ENCODE data around the gene TMEM51.

Gene TMEM51

DNA sequence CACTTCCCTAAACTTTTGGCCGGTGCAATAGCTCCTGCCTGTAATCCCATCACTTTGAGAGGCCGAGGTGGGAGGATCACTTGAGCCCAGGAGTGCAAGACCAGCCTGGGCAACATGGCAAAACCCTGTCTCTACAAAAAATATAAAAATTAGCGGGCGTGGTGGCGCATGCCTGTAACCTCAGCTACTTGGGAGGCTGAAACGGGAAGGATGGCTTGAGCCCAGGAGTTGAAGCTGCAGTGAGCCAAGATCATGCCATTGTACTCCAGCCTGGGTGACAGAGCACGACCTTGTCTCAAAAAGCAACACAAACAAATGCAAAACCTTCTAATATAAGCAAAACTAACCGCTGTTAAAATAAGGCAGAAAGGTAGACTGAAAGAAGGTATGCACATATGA, 25.9 kb downstream of the TMEM51 start:
- no peak for DNase-seq

DNA sequence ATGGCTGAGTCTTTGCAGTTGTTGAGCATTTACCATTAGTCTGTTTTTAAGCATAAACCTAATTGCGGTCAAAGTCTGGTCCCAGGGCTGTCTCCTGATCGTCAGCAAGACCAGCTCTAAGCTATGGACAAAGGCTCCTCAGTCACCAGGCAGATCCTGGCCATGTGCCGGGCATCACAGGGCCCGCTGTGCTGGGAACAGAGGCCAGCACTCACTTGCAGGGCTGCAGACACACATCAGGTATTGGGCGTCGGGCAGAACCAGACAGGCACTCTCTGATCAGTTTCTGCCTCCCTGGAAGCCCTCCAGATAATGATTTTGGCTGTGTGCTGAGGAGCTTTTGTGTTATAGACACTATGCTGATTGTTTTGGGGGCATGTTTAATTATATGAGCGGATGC, 26.6 kb downstream of the TMEM51 start:
- DNase-seq: no peak

DNA sequence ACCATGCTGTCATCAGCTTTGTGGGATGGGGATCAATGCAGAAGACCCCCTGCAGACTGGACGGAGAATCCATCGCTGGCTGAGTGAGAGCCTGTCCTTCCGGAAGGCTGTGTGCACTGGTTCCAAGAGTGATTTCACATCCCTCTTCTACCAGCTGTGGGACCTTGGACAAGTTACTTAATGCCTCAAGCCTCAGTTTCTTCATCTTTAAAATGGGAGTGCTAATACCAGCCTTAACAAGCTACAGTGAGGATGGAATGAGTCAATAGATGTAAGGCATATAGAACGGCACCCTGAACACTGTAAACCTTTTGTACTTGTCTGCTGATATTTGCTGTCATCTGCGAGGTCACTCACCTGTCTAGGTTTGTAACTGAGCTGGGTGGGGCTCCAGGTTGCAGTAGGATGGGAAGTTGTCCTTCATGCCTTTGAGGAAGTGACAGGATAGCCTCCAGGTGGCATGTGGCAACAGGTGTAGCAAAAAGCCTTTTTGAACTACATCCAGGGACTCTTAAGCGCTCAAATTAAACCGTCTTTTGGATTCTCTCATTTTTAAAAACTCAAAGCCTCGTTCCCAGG, 27.5 kb downstream of the TMEM51 start:
- DNase-seq: no peak

DNA sequence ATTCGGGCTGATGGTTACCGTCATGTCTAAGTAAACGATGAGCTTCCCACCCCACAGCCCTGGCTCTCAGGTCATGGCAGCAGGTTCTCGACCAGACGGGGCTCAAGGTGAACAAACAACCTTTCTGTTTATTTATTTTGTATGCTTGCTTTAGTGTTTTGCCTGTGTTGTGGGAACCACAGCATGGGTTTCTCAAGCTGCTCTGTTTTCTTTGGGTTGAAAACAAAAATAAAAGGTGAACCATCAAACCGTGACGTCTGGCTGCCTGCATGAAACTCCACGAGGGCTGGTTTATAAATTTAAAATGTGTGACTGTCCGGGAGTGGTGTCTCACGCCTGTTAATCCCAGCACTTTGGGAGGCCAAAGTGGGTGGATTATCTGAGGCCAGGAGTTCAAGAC, 28.0 kb downstream of the TMEM51 start:
- no peak for DNase-seq

DNA sequence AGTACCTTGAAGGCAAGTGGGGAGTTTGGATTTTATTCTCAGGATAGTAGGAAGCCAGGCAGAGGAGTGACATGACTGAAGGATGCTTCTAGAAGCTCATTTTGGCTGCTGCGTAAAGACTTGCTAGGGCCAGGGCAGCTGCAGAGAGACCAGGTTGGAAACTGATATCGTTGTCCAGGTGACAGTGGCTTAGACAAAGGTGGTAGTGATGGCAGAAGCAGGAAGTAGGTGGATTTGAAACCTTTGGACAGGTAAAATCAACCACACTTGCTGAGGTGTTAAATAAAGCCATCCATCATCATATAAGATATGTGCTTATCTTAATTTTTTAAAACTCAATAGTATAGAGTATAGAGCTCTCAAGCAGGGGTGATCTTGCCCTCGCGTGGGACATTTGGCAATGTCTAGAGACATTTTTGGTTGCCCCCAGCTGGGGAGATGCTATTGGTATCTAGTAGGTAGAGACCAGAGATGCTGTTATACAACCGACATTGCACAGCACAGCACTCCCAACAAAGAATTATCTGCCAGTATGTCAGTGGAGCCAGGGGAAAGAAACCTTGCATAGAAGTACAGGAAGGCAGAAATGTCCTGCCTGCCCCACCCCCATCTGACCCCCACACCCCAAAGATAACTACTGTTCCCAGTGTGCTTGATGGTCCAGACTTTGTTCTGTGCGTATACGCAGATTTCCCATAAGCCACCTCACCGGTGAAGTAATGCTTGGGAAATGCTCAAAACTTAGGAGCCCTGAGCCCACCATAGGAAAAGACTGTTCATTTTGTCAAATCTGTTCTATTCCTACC, 31.1 kb downstream of the TMEM51 start:
- DNase-seq: no peak

DNA sequence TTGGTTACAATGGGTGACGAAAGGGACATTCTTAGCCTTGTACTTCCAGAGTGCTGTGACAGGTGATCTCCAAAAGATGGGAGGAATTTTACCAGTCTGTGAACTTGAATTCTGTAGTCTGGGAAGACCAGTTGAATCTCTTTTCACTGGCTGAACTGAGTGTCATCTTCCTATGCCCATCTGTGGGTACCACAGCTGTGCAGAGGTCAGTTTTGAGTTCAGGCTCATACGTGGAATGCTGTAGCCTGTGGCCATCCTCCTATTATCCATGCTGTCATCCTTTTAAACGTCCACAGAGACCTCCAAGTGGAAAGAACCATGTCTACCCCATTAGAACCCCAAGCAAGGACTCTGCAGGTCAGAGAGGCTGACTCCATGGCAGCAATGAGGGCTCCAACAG, 32.1 kb downstream of the TMEM51 start:
- DNase-seq: no peak

DNA sequence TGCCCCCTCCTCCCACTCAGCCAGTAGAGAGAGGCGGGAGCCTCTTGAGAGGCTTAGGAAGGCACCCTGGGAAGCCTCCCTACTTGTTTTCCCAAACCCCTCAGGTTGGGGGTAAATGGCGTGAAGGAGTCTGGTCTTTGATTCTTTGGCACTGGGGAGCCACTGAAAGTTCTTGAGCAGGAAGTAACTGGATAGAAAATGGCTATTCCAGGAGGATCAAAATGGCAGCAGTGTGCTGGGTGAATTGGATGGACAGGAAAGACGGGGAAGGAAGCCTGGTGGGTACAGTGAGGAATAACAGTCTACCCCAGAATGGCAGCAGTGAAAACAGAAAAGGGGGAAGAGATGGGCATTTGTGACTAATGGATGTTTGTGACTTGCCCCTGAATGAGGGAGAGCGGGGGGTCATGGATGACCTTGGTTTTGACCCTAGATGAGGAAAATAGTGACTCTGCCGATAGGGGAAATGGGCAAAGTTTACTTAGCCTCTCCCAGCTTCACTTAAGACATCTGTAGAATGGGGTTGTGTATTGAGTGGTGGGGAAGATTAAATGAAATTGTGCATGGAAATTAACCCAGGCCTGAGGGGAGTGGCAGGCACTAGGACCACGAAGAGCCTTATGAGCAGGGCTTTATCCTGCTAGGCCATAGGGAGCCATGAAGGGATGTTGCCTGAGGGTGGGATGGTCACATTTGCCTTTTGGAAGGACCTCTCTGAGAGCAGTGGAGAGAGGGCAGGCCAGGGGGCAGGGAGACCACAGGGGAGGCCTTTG, 32.7 kb downstream of the TMEM51 start:
- DNase-seq: no peak

DNA sequence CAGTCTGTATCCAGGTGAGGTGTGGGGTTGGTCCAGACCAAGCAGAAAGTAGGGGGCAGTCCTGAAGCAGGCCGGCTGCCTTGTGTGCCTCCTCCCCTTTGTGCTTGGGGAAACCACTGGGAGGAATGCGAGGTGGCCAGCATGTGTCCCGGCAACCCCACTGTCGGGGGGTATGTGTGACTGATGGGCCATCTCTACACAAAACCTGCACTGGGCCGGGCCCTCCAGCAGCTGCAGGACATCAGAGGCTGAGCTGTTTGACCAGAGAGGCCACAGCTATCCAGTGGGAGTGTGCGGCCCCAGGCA, 33.3 kb downstream of the TMEM51 start:
- no peak for DNase-seq

DNA sequence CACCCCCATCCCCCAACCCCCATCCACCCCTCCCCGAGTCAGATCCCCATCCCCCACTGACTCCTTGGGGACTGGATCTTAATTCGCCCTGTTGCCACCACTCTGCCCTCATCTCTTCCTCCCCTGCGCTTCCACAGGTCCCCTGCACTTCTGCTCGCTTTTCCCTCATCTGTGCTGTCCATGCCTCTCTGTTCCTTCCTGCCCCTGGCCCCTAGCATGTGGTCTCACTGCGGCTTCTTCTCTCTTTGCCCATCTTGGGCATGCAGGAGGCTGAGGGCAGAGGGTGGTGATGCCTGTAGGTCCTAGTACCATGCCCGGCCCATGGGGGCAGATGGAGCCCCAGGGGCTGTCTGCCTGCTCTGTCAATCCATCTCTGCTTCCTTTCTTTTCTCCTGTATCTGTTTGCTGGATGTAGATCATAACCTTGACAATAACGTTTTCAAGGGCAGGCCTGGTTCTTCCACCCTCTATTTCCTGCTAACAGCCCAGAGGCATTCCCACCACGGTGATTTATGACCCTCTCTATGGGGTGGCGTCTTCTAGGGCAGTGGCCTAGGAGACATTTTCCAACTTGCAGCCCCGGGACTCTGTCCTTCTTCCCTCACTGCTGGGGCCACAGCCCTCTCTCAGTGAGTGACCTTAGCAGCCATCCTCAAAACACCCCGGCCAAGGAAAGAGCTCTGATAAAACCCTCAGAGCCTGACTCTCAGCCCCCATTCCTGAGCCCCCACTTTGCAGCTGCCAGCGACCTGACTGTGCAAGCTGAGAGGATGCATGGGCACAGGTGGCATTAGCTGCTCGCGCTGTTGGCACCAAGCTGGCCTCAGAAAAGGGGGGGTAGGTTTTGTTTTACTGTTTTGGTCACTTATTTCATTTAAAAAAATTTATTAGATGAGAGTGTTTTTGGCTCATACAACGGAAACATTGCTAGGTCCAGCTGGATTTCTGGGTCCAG, 33.9 kb downstream of the TMEM51 start:
- DNase-seq: no peak

DNA sequence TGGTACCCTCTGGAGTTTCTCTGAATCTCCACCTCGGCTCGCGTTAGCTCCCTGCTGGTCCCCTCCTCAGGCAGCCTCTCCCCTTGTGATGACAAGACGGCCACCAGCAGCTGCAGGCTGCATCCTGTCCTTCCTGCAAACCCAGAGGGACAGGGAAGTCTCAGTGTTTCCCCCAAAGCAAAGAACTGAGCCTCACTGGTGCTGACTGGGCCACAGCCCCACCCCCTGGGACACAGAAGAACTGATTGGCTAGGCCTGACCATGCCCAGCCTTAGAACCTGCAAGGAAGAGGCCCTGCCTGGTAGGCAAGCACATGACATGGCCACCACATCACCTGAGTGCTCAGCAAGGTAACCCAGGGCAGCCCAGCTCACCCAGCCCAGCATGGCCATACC, 34.6 kb downstream of the TMEM51 start:
- no peak for DNase-seq

DNA sequence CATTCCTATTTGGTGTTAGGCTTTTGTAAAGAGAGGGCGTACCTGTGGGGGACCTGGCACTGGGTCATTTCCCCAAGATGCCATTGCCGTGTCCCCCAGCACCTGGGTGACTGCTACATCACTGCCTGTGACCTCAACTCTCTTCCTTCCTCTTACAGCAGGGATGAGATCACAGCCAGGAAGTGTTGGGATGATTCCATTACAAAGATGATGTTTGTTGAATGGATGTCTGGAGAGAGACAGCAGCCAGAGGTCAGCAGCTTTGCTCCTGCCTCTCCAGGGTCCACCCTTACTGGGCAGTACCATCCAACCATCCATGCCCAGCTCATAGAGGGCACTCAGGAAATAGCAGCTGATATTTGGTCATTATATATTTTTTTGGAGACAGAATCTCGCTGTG, 35.1 kb downstream of the TMEM51 start:
- DNase-seq: no peak

DNA sequence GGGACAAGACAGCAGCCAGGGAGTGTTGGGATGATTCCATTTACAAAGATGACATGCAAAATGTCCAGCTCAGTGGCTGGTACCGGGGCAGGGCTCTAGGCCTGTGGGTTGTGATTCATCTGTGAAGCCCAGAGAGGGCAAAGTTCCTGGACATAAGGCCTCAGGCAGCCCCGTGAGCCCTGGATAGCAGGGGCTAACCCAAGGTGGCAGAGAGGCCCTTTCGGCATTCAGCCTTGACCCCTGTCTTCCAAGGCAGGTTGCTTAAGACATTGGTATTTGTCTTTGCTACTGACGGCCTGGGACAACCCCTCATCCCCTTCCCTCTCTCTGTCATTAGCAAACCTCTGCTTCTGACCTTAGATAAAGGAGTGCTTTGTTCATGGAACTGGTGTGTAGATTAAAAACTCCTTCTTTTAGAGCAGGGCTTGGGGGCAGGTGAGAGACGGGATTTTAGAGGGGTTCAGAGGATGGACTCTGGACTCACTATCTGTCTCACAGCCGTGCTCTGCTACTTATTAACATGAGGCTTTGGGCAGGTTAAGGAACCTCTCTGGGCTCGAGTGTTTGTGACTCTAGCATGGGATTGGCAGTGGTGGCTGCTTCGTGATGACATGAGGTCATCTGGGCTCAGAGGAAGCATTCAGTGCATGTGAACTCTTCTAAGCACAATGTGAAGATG, 36.3 kb downstream of the TMEM51 start:
- DNase-seq: no peak

DNA sequence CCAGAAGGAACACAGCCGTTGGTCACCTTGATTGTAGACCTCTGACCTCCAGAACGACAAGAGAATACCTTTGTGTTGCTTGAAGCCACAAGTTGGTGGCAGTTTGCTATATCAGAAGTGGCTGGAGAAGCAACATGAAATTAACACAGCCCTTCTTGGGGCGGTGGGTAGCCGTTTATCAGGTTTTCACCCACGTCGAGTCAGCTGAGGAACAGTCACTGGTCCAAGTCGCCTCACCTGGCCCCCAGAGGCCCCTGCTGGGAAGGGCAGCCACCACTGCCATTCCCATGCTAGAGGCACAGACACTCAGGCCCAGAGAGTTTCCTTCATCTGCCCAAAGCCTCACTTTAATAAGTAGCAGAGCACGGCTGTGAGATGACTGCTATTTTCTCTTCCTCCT, 37.7 kb downstream of the TMEM51 start:
- no peak for DNase-seq

DNA sequence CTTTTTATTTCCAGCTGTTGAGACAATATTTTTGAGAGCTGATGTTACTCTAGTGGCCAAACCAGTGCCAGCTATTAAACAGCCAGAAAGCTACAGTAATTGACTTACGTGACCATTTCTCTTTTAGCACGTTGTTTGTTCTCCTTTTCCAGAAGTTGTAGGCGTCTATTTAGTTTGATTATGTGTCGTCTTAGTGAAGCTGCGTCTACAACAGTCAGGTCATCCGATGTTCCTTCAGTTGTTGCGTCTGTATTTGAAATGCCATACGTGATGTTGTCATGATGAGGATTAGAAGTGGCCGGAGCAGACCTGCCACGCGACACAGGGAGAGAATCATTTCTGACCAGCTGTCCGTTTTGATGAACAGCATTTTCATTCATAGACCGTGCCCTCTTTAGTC, 38.2 kb downstream of the TMEM51 start:
- DNase-seq: no peak

DNA sequence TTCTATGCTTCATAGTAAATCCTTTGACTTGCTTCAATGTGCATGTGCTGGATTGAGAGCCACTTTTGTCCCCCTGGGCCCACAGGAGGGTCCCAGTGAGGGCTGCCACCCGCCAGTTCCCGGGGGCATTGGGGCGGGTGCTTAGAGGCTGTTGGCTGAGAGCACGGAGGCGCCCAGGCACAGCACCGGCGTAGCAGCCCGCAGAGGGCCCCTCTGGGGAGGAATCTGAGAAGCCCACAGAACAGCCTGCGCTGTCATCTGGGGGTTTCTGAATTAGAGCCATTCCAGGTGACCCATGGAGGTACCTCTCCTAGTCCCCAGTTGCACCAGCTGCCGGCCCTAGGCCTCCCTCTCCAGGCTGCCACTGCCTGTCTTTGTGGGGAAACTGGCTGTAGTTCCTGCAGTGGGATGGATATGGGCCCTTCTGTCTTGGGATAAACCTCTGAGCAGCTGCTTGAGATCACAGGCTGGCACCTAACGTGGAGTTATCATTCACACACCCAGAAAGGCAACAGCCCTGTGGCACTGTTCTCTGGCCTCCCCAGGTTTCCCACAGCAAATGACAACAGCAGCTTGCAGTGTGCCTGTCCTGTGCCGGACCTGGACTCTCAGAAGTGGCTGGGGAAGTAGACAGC, 39.5 kb downstream of the TMEM51 start:
- DNase-seq: no peak

DNA sequence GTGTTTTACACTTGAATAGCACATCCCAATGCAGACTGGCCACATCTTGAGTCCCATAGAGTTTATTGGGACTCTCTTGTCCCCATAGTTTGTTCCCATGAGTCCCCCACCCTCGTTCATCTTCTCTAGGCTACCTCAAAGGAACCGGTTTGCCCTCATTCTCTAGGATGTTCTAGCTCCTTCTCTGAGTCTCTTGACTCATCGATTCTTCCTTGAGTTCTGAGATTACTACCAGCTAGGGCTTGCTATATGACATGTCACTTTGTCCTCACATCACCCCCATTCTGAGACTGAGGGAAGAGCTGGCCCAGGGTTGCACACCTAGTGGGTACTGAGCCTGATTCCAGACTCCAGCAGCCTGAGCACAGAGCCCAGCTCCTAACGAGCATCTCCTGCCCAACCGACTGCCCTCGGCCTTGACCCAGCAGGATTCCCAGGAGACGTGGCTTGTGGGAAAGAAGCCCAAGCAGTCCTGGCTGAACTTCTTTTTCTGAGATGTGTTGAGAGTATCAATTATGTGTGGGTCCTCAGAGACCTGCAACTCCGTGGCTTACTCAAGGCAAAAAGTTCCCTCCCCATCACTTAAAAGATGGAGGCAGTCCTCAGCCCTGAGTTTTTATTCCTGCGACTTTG, 42.0 kb downstream of the TMEM51 start:
- DNase-seq: no peak

DNA sequence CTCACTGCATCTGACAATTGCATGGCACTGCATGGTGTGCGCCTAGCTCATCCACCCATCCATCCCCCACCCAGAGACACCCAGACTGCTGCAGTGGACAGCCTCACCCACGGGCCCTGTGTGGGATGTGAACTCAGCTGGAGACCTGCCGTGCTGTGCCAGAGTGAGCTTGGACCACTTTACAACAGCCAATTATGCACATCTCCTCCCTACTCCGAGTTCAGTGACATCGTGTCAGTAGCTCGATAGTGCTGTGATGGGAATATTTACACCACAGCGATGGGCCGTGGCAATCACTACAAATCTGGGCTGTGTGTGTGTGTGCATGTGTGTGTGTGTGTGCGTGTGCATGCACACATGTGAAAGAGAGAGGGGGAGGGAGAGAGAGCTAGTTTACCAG, 42.5 kb downstream of the TMEM51 start:
- DNase-seq: no peak

DNA sequence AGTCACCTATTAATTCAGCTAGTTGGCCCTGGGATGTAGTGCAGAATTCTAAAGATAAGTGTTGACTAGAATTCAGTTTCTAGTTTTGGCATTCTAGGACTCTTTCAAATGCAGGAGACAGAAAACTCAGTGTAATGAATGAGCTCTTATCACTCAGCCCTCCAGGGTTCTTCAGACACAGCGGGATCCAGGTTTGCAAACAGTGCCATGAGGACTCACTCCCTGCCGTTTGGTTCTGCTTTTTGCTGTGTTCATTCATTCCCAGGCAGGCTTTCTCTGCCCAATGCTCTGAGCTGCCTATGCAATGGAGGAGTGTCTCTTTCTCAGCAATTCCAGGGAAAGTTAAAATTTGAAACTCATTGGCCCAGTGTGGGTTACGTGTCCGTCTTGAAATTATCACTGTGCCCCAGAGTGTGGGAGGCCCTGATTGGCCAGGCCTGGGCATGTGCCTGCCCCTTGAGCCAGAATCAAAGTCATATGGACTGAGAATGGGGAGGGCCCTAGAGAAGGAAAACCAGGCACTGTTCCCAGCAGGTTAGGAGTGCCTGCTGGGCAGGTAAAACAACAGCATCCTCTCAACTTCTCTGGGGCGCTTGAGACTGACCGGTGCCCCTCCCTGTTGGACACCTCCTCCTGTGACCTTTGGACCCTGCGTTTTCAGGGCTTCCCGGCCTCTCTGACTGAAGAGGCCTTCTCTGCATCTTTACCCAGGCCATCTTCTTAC, 43.4 kb downstream of the TMEM51 start:
- no peak for DNase-seq

DNA sequence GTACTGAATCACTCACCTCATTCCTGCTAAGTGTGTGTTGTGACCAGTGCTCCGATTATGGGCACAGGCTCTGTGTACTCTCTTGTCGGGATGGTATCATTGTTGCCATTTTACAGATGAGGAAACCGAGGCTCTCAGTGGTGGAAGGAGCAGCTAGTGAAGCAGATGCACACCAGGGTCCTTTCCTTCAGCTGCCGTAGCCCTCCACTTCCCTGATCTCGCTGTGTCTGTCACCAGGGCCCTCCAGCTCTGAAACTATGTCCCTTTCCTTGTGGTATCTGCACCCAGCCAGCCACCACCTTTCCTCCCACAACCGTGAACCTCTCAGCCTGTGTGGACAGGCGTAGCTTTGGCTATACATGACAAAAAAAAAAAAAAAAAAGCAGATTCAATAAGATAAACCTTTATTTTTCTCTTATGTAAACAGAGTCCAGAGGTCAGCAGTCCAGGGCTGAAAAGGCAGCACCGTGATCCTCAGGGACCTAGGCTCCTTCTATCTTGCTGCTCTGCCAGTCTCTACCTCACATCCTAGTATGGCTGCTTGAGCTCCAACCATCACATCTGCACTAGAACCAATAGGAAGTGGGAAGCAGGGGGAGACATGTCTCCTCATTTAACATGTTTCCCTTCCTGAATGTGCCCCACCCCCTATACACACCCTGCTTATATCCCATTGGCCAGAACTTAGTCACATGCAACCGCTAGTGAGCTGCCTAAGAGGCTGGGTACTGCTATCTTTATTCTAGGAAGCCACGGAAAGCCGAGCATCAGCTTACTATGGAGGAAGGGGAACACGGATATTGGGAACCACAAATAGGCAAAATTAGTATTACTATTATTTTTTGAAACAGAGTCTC, 44.3 kb downstream of the TMEM51 start:
- no peak for DNase-seq

DNA sequence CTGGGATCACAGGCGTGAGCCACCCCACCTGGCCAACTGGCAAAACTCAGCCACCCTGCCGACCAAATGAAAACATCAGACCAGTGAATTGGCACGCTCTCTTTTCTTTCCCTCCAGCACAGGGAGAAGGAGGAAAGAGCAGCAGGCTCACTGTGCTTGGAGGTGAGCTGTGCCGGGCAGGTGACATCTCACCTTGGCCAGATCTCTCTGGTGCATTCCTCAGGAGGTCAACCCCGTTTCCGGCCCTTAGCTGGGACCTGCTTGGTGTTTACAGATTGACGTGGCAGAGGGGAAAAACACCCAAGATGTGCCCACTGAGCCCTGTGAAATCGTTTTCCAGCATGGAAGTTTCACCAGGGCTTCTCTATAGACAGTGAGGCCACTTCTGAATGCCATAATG, 45.1 kb downstream of the TMEM51 start:
- DNase-seq: no peak

Data from T1000 (cell line).